Adrenal gland (tissue), 12 donors: ENCODE results near the gene MAGOH. TPM values are rescaled to one million over a fixed set of nuclear protein-coding genes. Genes with fewer than 3 reads are reported as not detected.

Source experiments
- DNase-seq, 7 donors: peaks; one replicate each; pipeline ENCODE4 v3.0.0-alpha.2; 2019 to 2020
- H3K27ac ChIP-seq, 5 donors: fragments of 200-600 bp; sonication (generic) in 4 of 5; 1 replicate in 3 of 5; 2 replicates in 2 of 5; pipeline versions ENCODE4 v1.5.1 to v1.8.0; 2016 to 2020; ENCODE audit warnings: mild to moderate bottlenecking in 1 of 5
- H3K27me3 ChIP-seq: fragments of 200-600 bp; 2 replicates; pipeline ENCODE4 v1.8.0; 2021
- H3K36me3 ChIP-seq, 2 donors: fragments of 200-600 bp; replicated peaks in 1 of 2; 1 replicate in 1 of 2; 2 replicates in 1 of 2; pipeline versions ENCODE4 v1.5.1 to v1.8.0; 2018 to 2022
- H3K4me1 ChIP-seq, 2 donors: fragments of 200-600 bp; replicated peaks in 1 of 2; 1 replicate in 1 of 2; 2 replicates in 1 of 2; pipeline versions ENCODE4 v1.5.1 to v1.8.0; 2018 to 2021
- H3K4me3 ChIP-seq, 4 donors: fragments of 200-600 bp; sonication (generic) in 3 of 4; one replicate each; pipeline ENCODE4 v1.5.1; 2016 to 2018
- H3K9me3 ChIP-seq, 3 donors: fragments of 200-600 bp; sonication (generic) in 1 of 3; replicated peaks in 1 of 3; 1 replicate in 2 of 3; 2 replicates in 1 of 3; pipeline versions ENCODE4 v1.5.1 to v1.8.0; 2016 to 2021
- POLR2A ChIP-seq, 2 donors: fragments of 450-650 bp; IDR thresholded peaks; one replicate each; pipeline ENCODE4 v1.6.1; 2017; ENCODE audit warnings: antibody characterized with exemption in 2 of 2, mild to moderate bottlenecking in 2 of 2, moderate library complexity in 1 of 2
- WGBS, 4 donors: extraction: QIAGEN DNeasy Blood & Tissue Kit in 2 of 4; methylation state at CpG; one replicate each; pipeline versions ENCODE4 v1.1.5 to v1.1.7; 2013 to 2017; 5-methylcytosine and 5-hydroxymethylcytosine counted together
- intact Hi-C, 2 donors: fragments of 100-400 bp; cut with DNase I; formaldehyde crosslinking; loops; one replicate each; pipeline versions ENCODE4 v1.14.1 to v1.15.0; 2022 to 2023
- polyA plus RNA-seq, 3 donors: library from polyadenylated mRNA; stranded (reverse); fragments of 200-250 nt in 2 of 3; fragments of 350-450 nt in 1 of 3; fragmentation: Illumina TruSeq in 1 of 3; extraction: RNeasy Lipid Tissue Mini Kit (QIAGEN cat#74804) in 1 of 3; gene quantifications; one replicate each; pipeline ENCODE4 v1.2.3, GENCODE V29; 2013 to 2014
- total RNA-seq, 9 donors: library from RNA; depleted of rRNA in 4 of 9; stranded (reverse); fragments of >200 nt in 4 of 9; fragments of 120-200 nt in 1 of 9; fragmentation: NEBNext Ultra II Directional in 1 of 9; extraction: Animal tissue kit (Norgen Biotek cat#: 25700) in 1 of 9; gene quantifications; one replicate each; pipeline versions ENCODE4 v1.1.0 to v1.2.4, GENCODE V29; 2013 to 2023
- TF ChIP-seq, protein P1 (sequence below), 6 experiments: fragments of 450-650 bp in 4 of 6; fragments of 200-600 bp in 2 of 6; sonication (generic) in 1 of 6; IDR thresholded peaks; 1 replicate in 5 of 6; 2 replicates in 1 of 6; pipeline versions ENCODE4 v1.5.1 to v1.8.0; 2016 to 2021; ENCODE audit warnings: antibody characterized with exemption in 6 of 6, mild to moderate bottlenecking in 2 of 6, moderate library complexity in 1 of 6
- donor health status: healthy with polysubstance abuse.
- donor health status: Bipolar disorder and iron deficiency.
- donor health status: DM: yes; HTN: yes; CAD: no.
- donor health status: DM: no; HTN: no; CAD: no.
- donor health status: DM: no; HTN: no; CAD: no.
- donor health status: DM: yes; HTN: yes; CAD: no.

MAGOH gene
- total and polyA plus RNA-seq, 12 donors: 14.5 to 119 (median 33.3) TPM

- TF ChIP-seq, protein P1, sequence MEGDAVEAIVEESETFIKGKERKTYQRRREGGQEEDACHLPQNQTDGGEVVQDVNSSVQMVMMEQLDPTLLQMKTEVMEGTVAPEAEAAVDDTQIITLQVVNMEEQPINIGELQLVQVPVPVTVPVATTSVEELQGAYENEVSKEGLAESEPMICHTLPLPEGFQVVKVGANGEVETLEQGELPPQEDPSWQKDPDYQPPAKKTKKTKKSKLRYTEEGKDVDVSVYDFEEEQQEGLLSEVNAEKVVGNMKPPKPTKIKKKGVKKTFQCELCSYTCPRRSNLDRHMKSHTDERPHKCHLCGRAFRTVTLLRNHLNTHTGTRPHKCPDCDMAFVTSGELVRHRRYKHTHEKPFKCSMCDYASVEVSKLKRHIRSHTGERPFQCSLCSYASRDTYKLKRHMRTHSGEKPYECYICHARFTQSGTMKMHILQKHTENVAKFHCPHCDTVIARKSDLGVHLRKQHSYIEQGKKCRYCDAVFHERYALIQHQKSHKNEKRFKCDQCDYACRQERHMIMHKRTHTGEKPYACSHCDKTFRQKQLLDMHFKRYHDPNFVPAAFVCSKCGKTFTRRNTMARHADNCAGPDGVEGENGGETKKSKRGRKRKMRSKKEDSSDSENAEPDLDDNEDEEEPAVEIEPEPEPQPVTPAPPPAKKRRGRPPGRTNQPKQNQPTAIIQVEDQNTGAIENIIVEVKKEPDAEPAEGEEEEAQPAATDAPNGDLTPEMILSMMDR (IDR thresholded peaks at IDR 0.05): no peak
- TF ChIP-seq POLR2A (IDR thresholded peaks at IDR 0.05): no peak
- no peak overlapping the region for H3K27ac ChIP-seq
- WGBS, 4 donors: 70 to 86% (median 83%) methylated on average over 2 of the region's 2 CpGs
- intact Hi-C loops: no loop called here
- H3K9me3 ChIP-seq: no peaks in the 10 kb centered on the region
- no peaks in the 10 kb centered on the region for H3K27me3 ChIP-seq
- H3K4me1 ChIP-seq: no peaks in the 10 kb centered on the region
- no peaks in the 10 kb centered on the region for H3K36me3 ChIP-seq
- no peak overlapping the region for H3K4me3 ChIP-seq
- DNase-seq: no peak
These were observed 58.1 kb downstream of the MAGOH start for GRCh38 chr1:53180226-53180625.

Other genes with a start within 250 kb of the MAGOH start
- 10 to 100 TPM in 6 of 9 donors, 1 to 10 TPM in 2, under 1 TPM in 1; 0.78 to 22.7 (median 13.3) TPM for gene PODN, start 176.3 kb downstream of the MAGOH start, total RNA-seq
- 10 to 100 TPM in 2 of 3 donors, 1 to 10 TPM in 1; 6.4 to 45.4 (median 22.0) TPM for gene PODN, start 176.3 kb downstream of the MAGOH start, polyA plus RNA-seq
- 1 to 10 TPM in 1 of 9 donors, under 1 TPM in 1, not detected in 7; 0.17 to 1.6 TPM for gene SLC1A7, start 95.9 kb downstream of the MAGOH start, total RNA-seq
- under 1 TPM; 0.05 to 0.30 (median 0.16) TPM for gene SLC1A7, start 95.9 kb downstream of the MAGOH start, polyA plus RNA-seq
- gene CPT2, start 41.7 kb downstream of the MAGOH start, total RNA-seq: 10 to 100 TPM; 35.6 to 72.6 (median 43.6) TPM
- gene CPT2, start 41.7 kb downstream of the MAGOH start, polyA plus RNA-seq: 10 to 100 TPM in 2 of 3 donors, 1 to 10 TPM in 1; 7.8 to 79.5 (median 10.3) TPM
- gene CZIB, start 17.9 kb downstream of the MAGOH start, total RNA-seq: 10 to 100 TPM; 21.2 to 69.4 (median 56.5) TPM
- 100 to 1,000 TPM in 2 of 3 donors, 10 to 100 TPM in 1; 60.2 to 108 (median 103) TPM for gene CZIB, start 17.9 kb downstream of the MAGOH start, polyA plus RNA-seq
- gene LRP8, start 89.6 kb upstream of the MAGOH start, total RNA-seq: 1 to 10 TPM in 8 of 9 donors, under 1 TPM in 1; 0.66 to 7.0 (median 2.8) TPM
- 1 to 10 TPM in 1 of 3 donors, under 1 TPM in 2; 0.64 to 7.6 (median 0.72) TPM for gene LRP8, start 89.6 kb upstream of the MAGOH start, polyA plus RNA-seq
- not detected for gene DMRTB1, start 220.9 kb upstream of the MAGOH start, total RNA-seq
- not detected for gene DMRTB1, start 220.9 kb upstream of the MAGOH start, polyA plus RNA-seq